ENCODE measurements around the gene GASK1A. TPM values are rescaled to one million over a fixed set of nuclear protein-coding genes. Genes with fewer than 3 reads are reported as not detected.
"Not testable (repeated sequence)": the region's sequence is repeated elsewhere in the genome, so short reads cannot be mapped to it uniquely, and the experiment has no call there.

Gene GASK1A
- total RNA-seq, 2 donors from 2014 or later: 0.12 TPM; not detected in 1

DNA sequence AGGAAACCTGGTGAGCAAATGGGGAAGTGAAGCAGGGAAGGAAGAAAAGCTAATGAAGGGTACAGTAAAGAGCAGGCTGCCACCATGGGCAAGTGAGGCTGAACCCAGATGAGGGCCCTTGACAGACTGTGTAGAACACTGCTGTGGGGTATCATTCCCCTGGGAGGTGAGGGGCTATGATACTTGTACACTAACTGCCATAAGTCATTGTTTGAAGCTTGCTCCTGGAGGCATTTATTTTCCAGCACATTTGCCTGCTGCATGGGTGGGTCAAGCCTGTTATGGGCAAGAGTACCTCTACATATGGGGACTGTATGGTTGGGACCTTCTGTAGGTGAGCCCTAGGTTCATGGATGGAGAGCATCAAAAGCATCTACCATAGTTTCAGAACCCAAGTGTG, 69.4 kb downstream of the GASK1A start:
- ATAC-seq (replicated peaks in 1 of 2) (no peak), DNase-seq (no peak)
- Mint-ChIP-seq H3K27ac (no peak overlapping the region), H3K4me3 (no peak overlapping the region), H3K9me3 (peaks cover 24 to 28% of the 10 kb centered on the region in 2 donors), H3K27me3 (ENCODE audit: low read depth) (no peaks in the 10 kb centered on the region), H3K36me3 (ENCODE audit: insufficient read depth in 2 of 2) (peaks cover 18% of the 10 kb centered on the region in 2 donors), H3K4me1 (ENCODE audit: low read depth) (no peaks in the 10 kb centered on the region)

DNA sequence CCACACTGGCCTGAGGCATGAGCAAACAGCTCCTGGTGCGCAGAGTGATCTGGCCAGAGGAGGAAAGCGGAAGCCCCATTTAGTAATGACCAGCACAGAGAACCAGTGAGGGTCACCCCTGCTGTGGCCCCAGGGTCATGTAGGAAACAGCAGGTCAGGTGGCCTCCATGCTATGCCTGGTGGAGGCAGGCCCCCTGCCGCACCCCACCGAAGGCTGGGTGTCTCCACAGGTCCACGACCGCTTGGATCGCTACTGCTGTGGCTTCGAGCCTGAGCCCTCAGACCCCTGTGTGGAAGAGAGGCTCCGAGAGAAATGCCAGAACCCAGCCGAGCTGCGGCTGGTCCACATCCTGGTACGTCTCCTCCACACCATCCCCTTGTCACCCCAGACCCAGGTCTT, 74.2 kb downstream of the GASK1A start:
- DNase-seq: no peak
- Mint-ChIP-seq H3K4me1 (ENCODE audit: low read depth) (no peaks in the 10 kb centered on the region), H3K9me3 (peaks cover 10 to 14% of the 10 kb centered on the region in 2 donors)

DNA sequence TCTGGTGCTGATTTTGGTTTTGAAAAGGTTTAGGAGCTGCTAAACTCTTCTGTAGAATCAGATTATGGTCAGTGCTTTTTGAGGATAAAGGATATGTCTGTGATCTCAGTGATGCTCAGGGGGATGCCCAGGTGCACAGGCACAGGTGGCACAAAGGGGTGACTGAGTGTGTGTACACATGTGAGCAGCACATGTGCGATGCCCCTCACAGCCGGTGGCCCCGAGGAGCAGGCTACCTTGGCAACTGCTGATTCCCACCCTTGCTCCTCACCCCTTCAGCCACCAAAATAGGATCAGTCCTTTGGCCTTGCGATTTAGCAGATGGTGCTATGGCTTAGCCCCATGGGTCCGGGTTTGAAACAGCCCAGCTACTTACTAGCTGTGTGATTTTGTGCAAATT, 75.6 kb downstream of the GASK1A start:
- peaks cover 7 to 14% of the 10 kb centered on the region in 2 donors for H3K9me3 Mint-ChIP-seq
- no peaks in the 10 kb centered on the region for H3K27me3 Mint-ChIP-seq (ENCODE audit: low read depth)
- H3K36me3 Mint-ChIP-seq (ENCODE audit: insufficient read depth in 2 of 2): peaks cover 9 to 13% of the 10 kb centered on the region in 2 donors
- no peaks in the 10 kb centered on the region for H3K4me1 Mint-ChIP-seq (ENCODE audit: low read depth)
- no peak overlapping the region for H3K27ac Mint-ChIP-seq
- H3K4me3 Mint-ChIP-seq: no peak overlapping the region
- no peak for DNase-seq
- ATAC-seq (replicated peaks in 1 of 2): no peak

More for the DNA sequence above, 74.2 kb downstream of the GASK1A start:
- Mint-ChIP-seq H3K27ac (no peak overlapping the region), H3K27me3 (ENCODE audit: low read depth) (no peaks in the 10 kb centered on the region), H3K4me3 (no peak overlapping the region), H3K36me3 (ENCODE audit: insufficient read depth in 2 of 2) (peaks cover 9 to 13% of the 10 kb centered on the region in 2 donors)
- no peak for ATAC-seq (replicated peaks in 1 of 2)

DNA sequence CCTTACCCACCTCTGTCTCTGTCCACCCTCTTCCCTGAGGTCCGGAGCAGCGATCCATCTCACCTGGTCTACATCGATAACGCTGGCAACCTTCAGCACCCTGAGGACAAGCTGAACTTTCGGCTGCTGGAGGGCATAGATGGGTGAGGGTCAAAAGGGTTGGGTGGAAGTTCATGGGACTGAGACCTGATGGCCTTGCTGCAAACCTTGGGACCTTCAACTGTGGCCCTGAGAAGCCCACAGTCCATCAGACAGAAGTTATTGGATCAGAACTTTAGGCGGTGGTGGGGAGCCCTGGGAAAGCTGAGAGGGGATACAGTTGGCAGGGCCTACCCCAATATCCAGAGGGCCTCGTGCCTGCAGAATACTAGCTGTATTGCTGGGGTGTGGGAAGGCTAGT, 76.3 kb downstream of the GASK1A start:
- no peaks in the 10 kb centered on the region for H3K27me3 Mint-ChIP-seq (ENCODE audit: low read depth)
- peaks cover 7 to 14% of the 10 kb centered on the region in 2 donors for H3K9me3 Mint-ChIP-seq
- peaks cover 5% of the 10 kb centered on the region for H3K4me1 Mint-ChIP-seq (ENCODE audit: low read depth)
- H3K36me3 Mint-ChIP-seq (ENCODE audit: insufficient read depth in 2 of 2): peaks cover 9% of the 10 kb centered on the region in 2 donors
- no peak for ATAC-seq (replicated peaks in 1 of 2)
- H3K4me3 Mint-ChIP-seq: no peak overlapping the region
- H3K27ac Mint-ChIP-seq: no peak overlapping the region
- DNase-seq: no peak

DNA sequence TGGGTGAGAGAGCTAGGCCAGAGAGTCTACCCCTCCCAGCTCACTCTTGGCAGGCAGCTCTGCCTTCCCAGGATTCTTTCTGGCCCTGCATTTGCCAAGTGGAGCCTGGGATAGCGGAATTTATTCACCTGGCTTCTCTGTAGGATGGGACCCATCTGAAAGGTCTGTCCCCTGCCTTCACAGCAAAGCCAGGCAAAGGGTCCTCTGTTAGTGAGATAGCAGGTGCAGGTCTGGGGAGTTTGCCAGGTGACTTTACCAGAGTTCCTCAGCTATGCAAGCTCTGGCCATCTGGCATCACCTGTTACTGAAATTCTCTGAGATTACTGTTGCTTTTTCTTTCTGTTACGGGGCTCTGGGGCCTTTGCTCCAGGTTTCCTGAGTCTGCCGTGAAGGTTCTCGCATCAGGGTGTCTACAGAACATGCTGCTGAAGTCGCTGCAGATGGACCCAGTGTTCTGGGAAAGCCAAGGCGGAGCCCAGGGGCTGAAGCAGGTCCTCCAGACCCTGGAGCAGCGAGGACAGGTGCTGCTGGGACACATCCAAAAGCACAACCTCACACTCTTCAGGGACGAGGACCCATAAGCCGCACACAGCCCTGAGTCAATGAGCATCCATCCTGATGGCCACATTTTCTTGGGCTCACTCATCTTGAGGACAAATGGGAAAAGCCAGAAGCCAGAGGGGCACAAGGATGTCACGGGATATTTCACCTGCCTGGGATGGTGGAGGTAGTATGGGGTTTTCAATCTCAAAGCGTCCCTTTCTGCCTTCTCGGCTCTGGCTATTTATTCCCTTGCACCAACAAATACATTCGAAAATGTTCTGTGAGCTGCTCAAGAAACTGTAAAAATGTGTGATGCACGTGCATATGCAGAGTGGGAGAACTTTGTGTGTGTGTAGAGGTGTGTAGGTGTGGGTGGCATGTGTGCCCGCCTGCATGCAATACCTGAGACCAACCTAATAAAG, 77.0 kb downstream of the GASK1A start:
- no peak for ATAC-seq (replicated peaks in 1 of 2)
- H3K36me3 Mint-ChIP-seq (ENCODE audit: insufficient read depth in 2 of 2): peaks cover 3 to 7% of the 10 kb centered on the region in 2 donors

DNA sequence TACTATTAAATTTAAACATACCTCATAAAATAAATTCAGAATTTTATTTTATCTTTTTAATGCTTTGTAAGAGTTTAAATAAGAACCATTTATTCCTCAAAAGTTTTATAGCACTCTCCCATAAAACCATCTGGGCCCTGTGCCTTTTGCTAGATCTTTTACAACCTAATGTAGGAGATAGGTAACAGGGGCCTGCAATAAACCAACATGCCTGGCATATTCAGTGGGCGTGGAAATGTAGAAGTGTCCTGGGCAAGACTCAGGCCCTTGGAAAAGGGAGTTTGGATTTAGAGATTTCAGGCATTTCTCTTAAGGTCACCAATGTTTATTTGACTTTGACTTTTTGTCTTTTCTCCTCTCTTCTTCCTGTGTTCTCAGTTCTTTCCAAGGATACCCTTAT, 80.3 kb downstream of the GASK1A start:
- H3K4me1 Mint-ChIP-seq (ENCODE audit: low read depth): peaks cover 12% of the 10 kb centered on the region
- no peaks in the 10 kb centered on the region for H3K27me3 Mint-ChIP-seq (ENCODE audit: low read depth)
- H3K4me3 Mint-ChIP-seq: no peak overlapping the region
- no peaks in the 10 kb centered on the region for H3K9me3 Mint-ChIP-seq
- DNase-seq (no peak), ATAC-seq (replicated peaks in 1 of 2) (no peak)
- no peak overlapping the region for H3K27ac Mint-ChIP-seq
- H3K36me3 Mint-ChIP-seq (ENCODE audit: insufficient read depth in 2 of 2): peaks cover 0 to under 1% of the 10 kb centered on the region in 2 donors

More for the DNA sequence above, 77.0 kb downstream of the GASK1A start:
- Mint-ChIP-seq H3K27me3 (ENCODE audit: low read depth) (no peaks in the 10 kb centered on the region), H3K4me3 (no peak overlapping the region), H3K4me1 (ENCODE audit: low read depth) (peaks cover 12% of the 10 kb centered on the region), H3K9me3 (peaks cover 6 to 11% of the 10 kb centered on the region in 2 donors), H3K27ac (no peak overlapping the region)
- DNase-seq: no peak

DNA sequence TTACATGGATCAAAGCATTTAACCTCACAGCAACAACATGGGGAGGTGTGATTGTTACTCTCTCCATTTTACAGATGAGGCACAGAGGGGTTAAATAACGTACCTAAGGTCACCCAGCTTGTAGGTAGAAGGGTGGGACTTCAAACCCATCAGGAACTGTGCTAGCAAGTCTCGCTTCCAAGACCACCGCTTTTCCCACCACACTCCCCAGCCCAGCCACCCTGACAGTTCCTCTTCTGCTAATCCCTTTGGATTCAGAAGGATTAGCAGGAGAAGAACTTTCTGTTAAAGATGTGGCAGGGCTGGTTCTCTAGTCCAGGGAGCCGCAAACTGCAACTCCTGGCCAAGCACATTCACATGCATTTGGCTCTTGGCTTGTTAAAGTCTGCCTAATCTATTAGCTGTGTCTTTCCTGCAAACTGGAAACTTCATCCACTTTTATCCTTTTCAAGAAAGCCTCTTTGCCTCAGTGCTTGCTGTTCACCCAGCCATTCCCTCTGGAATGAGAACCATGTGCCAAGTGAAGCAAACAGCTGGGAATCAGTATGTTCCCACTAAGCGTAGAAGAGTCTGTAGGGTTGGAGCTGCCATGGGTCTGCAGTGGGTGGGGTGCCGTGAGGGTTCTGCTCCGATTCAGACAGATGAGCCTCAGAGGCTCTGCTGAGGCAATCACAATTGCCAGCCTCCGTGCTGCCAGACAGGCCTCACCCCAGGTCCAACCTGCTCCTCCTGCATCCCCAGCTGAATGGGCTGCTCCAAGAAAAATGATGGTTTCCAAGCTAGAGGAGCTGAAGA, 82.2 kb downstream of the GASK1A start:
- DNase-seq (no peak), ATAC-seq (replicated peaks in 1 of 2) (no peak)
- Mint-ChIP-seq H3K4me1 (ENCODE audit: low read depth) (peaks cover 12% of the 10 kb centered on the region), H3K4me3 (no peak overlapping the region), H3K9me3 (no peaks in the 10 kb centered on the region), H3K27me3 (ENCODE audit: low read depth) (no peaks in the 10 kb centered on the region), H3K36me3 (ENCODE audit: insufficient read depth in 2 of 2) (peaks cover 0 to 4% of the 10 kb centered on the region in 2 donors), H3K27ac (no peak overlapping the region)

DNA sequence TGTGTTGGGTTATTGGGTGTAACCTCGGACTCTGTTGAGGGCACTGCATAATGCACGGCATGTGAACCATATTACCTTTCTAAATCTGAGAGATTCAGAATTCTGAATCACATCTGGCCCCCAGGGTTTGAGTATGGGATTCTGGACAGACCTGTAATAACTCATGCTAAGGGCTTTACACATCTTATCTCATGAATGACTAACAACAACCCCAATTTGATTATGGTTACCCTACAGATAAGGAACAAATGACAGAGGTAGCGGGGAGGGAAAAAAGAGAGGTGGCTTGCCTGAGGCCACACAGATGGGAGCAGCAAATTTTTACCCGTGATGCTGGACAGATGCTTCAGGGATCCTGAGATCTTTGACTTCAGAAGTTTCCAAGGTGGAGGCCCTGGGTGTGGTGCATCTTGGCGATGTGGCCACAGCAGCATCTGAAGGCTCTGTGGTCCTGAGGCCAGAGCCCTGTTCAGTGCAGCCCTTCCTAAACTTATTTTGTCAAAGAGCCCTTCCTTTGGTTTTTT, 83.0 kb downstream of the GASK1A start:
- H3K27me3 Mint-ChIP-seq (ENCODE audit: low read depth): no peaks in the 10 kb centered on the region
- peaks cover 0 to 4% of the 10 kb centered on the region in 2 donors for H3K36me3 Mint-ChIP-seq (ENCODE audit: insufficient read depth in 2 of 2)
- H3K4me1 Mint-ChIP-seq (ENCODE audit: low read depth): peaks cover 12% of the 10 kb centered on the region
- H3K9me3 Mint-ChIP-seq: no peaks in the 10 kb centered on the region
- ATAC-seq (replicated peaks in 1 of 2): no peak
- no peak for DNase-seq
- H3K27ac Mint-ChIP-seq: no peak overlapping the region
- no peak overlapping the region for H3K4me3 Mint-ChIP-seq

DNA sequence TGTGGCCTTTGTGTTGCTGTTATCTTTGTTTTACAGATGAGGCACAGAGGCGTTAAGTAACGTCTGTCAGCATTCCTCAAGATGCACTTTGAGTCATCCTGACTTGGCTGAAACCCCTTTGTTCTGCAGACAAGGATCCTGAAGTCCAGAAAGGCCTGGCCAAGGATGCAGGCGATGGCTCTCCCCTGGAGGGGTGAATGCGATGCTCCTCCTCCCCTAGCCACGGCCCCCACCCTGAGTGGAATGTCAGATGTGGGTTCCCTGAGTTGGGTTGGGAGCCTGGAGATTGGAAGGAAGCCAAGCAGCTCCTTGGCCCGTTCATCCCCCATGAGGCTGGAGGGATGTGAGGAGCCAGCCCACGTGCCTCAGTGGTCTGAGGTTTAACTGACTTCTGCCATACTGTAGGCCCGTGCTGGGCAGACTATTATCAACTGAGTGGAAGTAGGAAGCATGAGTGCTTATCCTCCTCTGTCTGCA, 83.5 kb downstream of the GASK1A start:
- peaks cover 12% of the 10 kb centered on the region for H3K4me1 Mint-ChIP-seq (ENCODE audit: low read depth)
- no peak for ATAC-seq (replicated peaks in 1 of 2)
- H3K27ac Mint-ChIP-seq: no peak overlapping the region
- no peaks in the 10 kb centered on the region for H3K9me3 Mint-ChIP-seq
- H3K36me3 Mint-ChIP-seq (ENCODE audit: insufficient read depth in 2 of 2): peaks cover 0 to 4% of the 10 kb centered on the region in 2 donors
- no peak for DNase-seq
- no peaks in the 10 kb centered on the region for H3K27me3 Mint-ChIP-seq (ENCODE audit: low read depth)
- H3K4me3 Mint-ChIP-seq: no peak overlapping the region

DNA sequence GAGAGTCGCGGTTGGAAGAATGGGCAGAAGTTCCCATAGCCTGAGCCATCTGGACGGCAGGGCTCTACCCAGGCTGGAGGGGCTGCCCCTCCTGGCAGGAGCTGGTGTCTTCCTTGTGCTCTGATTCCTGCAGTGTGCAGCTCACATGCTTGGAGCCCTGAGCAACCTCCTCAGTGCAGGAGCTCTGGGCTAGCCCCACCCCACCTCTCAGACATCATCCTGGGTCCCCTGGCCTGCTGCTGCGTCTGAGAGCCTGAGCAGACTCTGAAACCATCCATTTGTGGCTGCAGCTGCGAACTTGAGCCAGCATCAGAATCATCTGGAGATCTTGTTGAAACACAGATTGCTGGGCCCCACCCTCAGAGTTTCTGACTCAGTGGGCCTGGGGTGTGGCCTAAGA, 84.0 kb downstream of the GASK1A start:
- ATAC-seq (replicated peaks in 1 of 2): no peak
- DNase-seq: no peak
- peaks cover 12% of the 10 kb centered on the region for H3K4me1 Mint-ChIP-seq (ENCODE audit: low read depth)
- H3K27ac Mint-ChIP-seq: no peak overlapping the region
- no peaks in the 10 kb centered on the region for H3K9me3 Mint-ChIP-seq
- no peaks in the 10 kb centered on the region for H3K27me3 Mint-ChIP-seq (ENCODE audit: low read depth)
- H3K4me3 Mint-ChIP-seq: no peak overlapping the region
- peaks cover 0 to 4% of the 10 kb centered on the region in 2 donors for H3K36me3 Mint-ChIP-seq (ENCODE audit: insufficient read depth in 2 of 2)

DNA sequence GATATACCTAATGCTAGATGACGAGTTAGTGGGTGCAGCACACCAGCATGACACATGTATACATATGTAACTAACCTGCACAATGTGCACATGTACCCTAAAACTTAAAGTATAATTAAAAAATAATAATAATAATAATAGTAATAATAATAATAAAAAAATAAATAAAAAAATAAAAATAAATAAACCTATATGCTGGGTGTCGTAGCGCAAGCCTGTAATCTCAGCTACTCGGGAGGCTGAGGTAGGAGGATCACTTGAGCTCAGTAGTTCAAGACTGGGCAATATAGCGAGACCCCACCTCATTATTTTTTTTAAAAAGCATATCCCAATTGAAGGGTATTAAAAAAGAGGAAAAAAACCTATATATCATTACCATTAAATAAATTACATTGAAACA, 91.6 kb downstream of the GASK1A start:
- not testable (repeated sequence) for H3K4me3 Mint-ChIP-seq; ATAC-seq (replicated peaks in 1 of 2); H3K27ac Mint-ChIP-seq; DNase-seq; H3K27me3 Mint-ChIP-seq (ENCODE audit: low read depth); H3K36me3 Mint-ChIP-seq (ENCODE audit: insufficient read depth in 2 of 2); H3K9me3 Mint-ChIP-seq
- peaks cover 12% of the 10 kb centered on the region for H3K4me1 Mint-ChIP-seq (ENCODE audit: low read depth)

DNA sequence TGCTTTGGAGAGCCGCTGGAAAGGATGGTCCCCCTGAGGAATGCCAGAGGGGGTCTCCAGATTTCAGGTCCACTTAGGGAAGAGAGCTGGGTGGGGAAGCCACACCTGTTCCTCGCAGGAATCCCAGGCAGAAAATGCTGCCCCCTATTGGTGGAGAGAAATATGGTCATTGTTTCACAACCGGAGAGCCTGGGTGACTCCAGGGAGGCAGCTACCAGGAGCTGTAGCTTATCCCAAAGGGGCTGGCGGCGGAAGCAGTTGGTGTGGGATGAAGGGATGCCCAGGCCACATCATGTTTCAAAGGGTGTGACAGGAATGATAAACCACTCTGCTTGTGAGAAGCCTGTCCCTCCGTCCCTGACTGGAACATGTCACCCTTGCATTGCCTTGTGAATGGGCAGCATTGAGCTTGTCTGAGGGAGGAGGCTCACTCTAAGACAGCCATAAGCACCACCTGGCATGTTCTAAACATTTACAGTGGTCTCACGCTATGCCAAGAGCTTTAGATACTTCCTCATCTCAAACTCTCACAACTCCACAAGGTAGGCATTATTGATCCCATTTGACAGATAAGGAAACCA, 92.3 kb downstream of the GASK1A start:
- Mint-ChIP-seq H3K4me1 (ENCODE audit: low read depth) (peaks cover 12% of the 10 kb centered on the region), H3K9me3 (no peaks in the 10 kb centered on the region), H3K4me3 (no peak overlapping the region), H3K27ac (no peak overlapping the region), H3K27me3 (ENCODE audit: low read depth) (peaks cover 7% of the 10 kb centered on the region), H3K36me3 (ENCODE audit: insufficient read depth in 2 of 2) (no peaks in the 10 kb centered on the region)
- DNase-seq: peak; percentile 12 to 39
- no peak for ATAC-seq (replicated peaks in 1 of 2)

Data from activated T-cell treated with anti-CD3 and anti-CD28 coated beads, Interleukin-2, amount 50 U/mL, for 72 hours (primary cell).